IMR-90 (cell line): Measurements from ENCODE around the gene DHCR7. TPM values are rescaled to one million over a fixed set of nuclear protein-coding genes. Genes with fewer than 3 reads are reported as not detected.

Source experiments
- ATAC-seq: fragments of 200-7000 bp; cut with Tn5 transposase; 2 replicates; pipeline ENCODE4 v1.9.1; 2020; ENCODE audit warnings: low read depth, mild to moderate bottlenecking, moderate library complexity
- BruUV-seq: library from RNA; stranded (reverse); fragments of 400-500 nt; replicated peaks from 2 replicates; lab custom pipeline; 2021; lab: Mats Ljungman, UMichigan
- CTCF ChIA-PET: fragments of 300-600 bp; formaldehyde crosslinking; extraction: SDS; loops from one replicate; lab custom pipeline; 2021; ENCODE audit warnings: antibody characterized with exemption; lab: Yijun Ruan, JAX
- POLR2A ChIA-PET: fragments of 300-600 bp; sonication (Branson Sonifier 250); formaldehyde crosslinking; loops from one replicate; lab custom pipeline; 2022; ENCODE audit warnings: antibody characterized with exemption; ENCODE audit not compliant: unreplicated experiment; lab: Charles Lee
- DNase-seq: peaks from one replicate; pipeline ENCODE4 v3.0.0; 2013
- H2AFZ ChIP-seq: replicated peaks from 2 replicates; pipeline ENCODE3; 2013; ENCODE audit warnings: low read length, mild to moderate bottlenecking; ENCODE audit not compliant: poor library complexity
- H2AK5ac ChIP-seq: 2 replicates; pipeline ENCODE4 v1.6.1; 2013; ENCODE audit warnings: low read depth, low read length, inconsistent platforms
- H2AK9ac ChIP-seq: replicated peaks from 2 replicates; pipeline ENCODE3; 2013; ENCODE audit warnings: mild to moderate bottlenecking, low read depth, low read length, moderate library complexity; ENCODE audit not compliant: poor library complexity
- H2BK120ac ChIP-seq: 2 replicates; pipeline ENCODE4 v1.6.1; 2013; ENCODE audit warnings: low read depth, low read length, inconsistent platforms
- H2BK15ac ChIP-seq: 3 replicates; pipeline ENCODE4 v1.6.1; 2013; ENCODE audit warnings: low read depth, low read length, inconsistent platforms
- H2BK20ac ChIP-seq: 2 replicates; pipeline ENCODE4 v1.6.1; 2013; ENCODE audit warnings: low read depth, mild to moderate bottlenecking, inconsistent platforms, low read length, moderate library complexity
- H2BK5ac ChIP-seq: 2 replicates; pipeline ENCODE4 v1.6.1; 2013; ENCODE audit warnings: mild to moderate bottlenecking, low read depth, low read length, inconsistent platforms; ENCODE audit not compliant: poor library complexity, severe bottlenecking
- H3K14ac ChIP-seq: replicated peaks from 2 replicates; pipeline ENCODE4 v1.6.1; 2013; ENCODE audit warnings: low read depth, low read length, inconsistent platforms
- H3K18ac ChIP-seq: 2 replicates; pipeline ENCODE4 v1.6.1; 2013; ENCODE audit warnings: low read depth, low read length, control low read depth
- H3K23ac ChIP-seq: 2 replicates; pipeline ENCODE4 v1.6.1; 2013; ENCODE audit warnings: low read depth, low read length, inconsistent platforms
- H3K27ac ChIP-seq: 2 replicates; pipeline ENCODE4 v1.5.1; 2013; ENCODE audit warnings: mild to moderate bottlenecking, control low read depth, low read length; ENCODE audit not compliant: insufficient read depth
- H3K27me3 ChIP-seq: 2 replicates; pipeline ENCODE4 v1.6.1; 2013; ENCODE audit warnings: low read length; ENCODE audit not compliant: control insufficient read depth, insufficient read depth
- H3K36me3 ChIP-seq: 2 replicates; pipeline ENCODE4 v1.6.1; 2013; ENCODE audit warnings: low read length, mixed read lengths; ENCODE audit not compliant: control insufficient read depth, insufficient read depth
- H3K4ac ChIP-seq: 2 replicates; pipeline ENCODE4 v1.6.1; 2013; ENCODE audit warnings: low read depth, low read length, inconsistent platforms
- H3K4me1 ChIP-seq: 2 replicates; pipeline ENCODE4 v1.6.1; 2013; ENCODE audit warnings: low read length, mixed read lengths; ENCODE audit not compliant: control insufficient read depth, insufficient read depth
- H3K4me2 ChIP-seq: 2 replicates; pipeline ENCODE4 v1.6.1; 2013; ENCODE audit warnings: low read depth, mild to moderate bottlenecking, control low read depth, low read length, moderate library complexity
- H3K4me3 ChIP-seq: 2 replicates; pipeline ENCODE4 v1.5.1; 2013; ENCODE audit warnings: low read depth, mild to moderate bottlenecking, control low read depth, low read length, moderate library complexity; ENCODE audit not compliant: insufficient read depth
- H3K56ac ChIP-seq: 2 replicates; pipeline ENCODE4 v1.6.1; 2013; ENCODE audit warnings: low read length, inconsistent platforms; ENCODE audit not compliant: insufficient read depth; ENCODE audit errors: extremely low read depth
- H3K79me1 ChIP-seq, 2 experiments: 2 replicates each; pipeline ENCODE4 v1.6.1; 2013; ENCODE audit warnings: low read length in 2 of 2, inconsistent platforms in 1 of 2, low read depth in 1 of 2
- H3K9ac ChIP-seq: 2 replicates; pipeline ENCODE4 v1.6.1; 2013; ENCODE audit warnings: low read depth, low read length, control low read depth
- H3K9me1 ChIP-seq: 2 replicates; pipeline ENCODE4 v1.6.1; 2013; ENCODE audit warnings: low read length, inconsistent platforms; ENCODE audit not compliant: insufficient read depth
- H3K9me3 ChIP-seq: 2 replicates; pipeline ENCODE4 v1.6.1; 2013; ENCODE audit warnings: low read length; ENCODE audit not compliant: control insufficient read depth, insufficient read depth
- H4K20me1 ChIP-seq: 2 replicates; pipeline ENCODE4 v1.6.1; 2013; ENCODE audit warnings: low read length, inconsistent platforms; ENCODE audit not compliant: insufficient read depth
- H4K5ac ChIP-seq: 2 replicates; pipeline ENCODE4 v1.6.1; 2013; ENCODE audit warnings: mild to moderate bottlenecking, low read depth, low read length, control low read depth
- H4K8ac ChIP-seq, 2 experiments: 2 replicates each; pipeline ENCODE4 v1.6.1; 2013; ENCODE audit warnings: low read depth in 2 of 2, low read length in 2 of 2, control low read depth in 1 of 2, inconsistent platforms in 1 of 2
- H4K91ac ChIP-seq: 2 replicates; pipeline ENCODE4 v1.6.1; 2013; ENCODE audit warnings: low read depth, low read length, inconsistent platforms; ENCODE audit not compliant: insufficient read depth
- BHLHE40 ChIP-seq: fragments of 150-350 bp; IDR thresholded peaks from 2 replicates; pipeline ENCODE4 v1.6.1; 2016; ENCODE audit warnings: mild to moderate bottlenecking, low read depth, low read length
- CEBPB ChIP-seq: IDR thresholded peaks from 2 replicates; pipeline ENCODE4 v1.6.1; 2012; ENCODE audit warnings: low read depth, low read length, improper control_type of control experiment
- CTCF ChIP-seq: conservative IDR thresholded peaks from 2 replicates; pipeline ENCODE4 v1.5.1; 2012; ENCODE audit warnings: mild to moderate bottlenecking, low read depth, low read length, improper control_type of control experiment
- ELK1 ChIP-seq: fragments of 150-350 bp; IDR thresholded peaks from 2 replicates; pipeline ENCODE4 v1.6.1; 2016; ENCODE audit warnings: low read depth, mild to moderate bottlenecking, low read length, moderate library complexity, borderline replicate concordance
- FOS ChIP-seq: fragments of 150-350 bp; IDR thresholded peaks from 2 replicates; pipeline ENCODE4 v1.6.1; 2016; ENCODE audit warnings: low read depth, low read length
- MAFK ChIP-seq: IDR thresholded peaks from 2 replicates; pipeline ENCODE4 v1.6.1; 2012; ENCODE audit warnings: low read depth, low read length, improper control_type of control experiment
- MAZ ChIP-seq: IDR thresholded peaks from 2 replicates; pipeline ENCODE4 v1.6.1; 2012; ENCODE audit warnings: low read depth, mild to moderate bottlenecking, low read length, improper control_type of control experiment, moderate library complexity, borderline replicate concordance
- MXI1 ChIP-seq: IDR thresholded peaks from 2 replicates; pipeline ENCODE4 v1.6.1; 2012; ENCODE audit warnings: low read depth, mild to moderate bottlenecking, low read length, moderate library complexity, borderline replicate concordance
- NFE2L2 ChIP-seq: fragments of 150-350 bp; IDR thresholded peaks from 2 replicates; pipeline ENCODE4 v1.6.1; 2016; ENCODE audit warnings: low read depth, mild to moderate bottlenecking, low read length
- POLR2A ChIP-seq: IDR thresholded peaks from 2 replicates; pipeline ENCODE4 v1.6.1; 2012; ENCODE audit warnings: mild to moderate bottlenecking, low read depth, low read length
- RCOR1 ChIP-seq: IDR thresholded peaks from 2 replicates; pipeline ENCODE4 v1.6.1; 2012; ENCODE audit warnings: mild to moderate bottlenecking, low read length, improper control_type of control experiment; ENCODE audit not compliant: insufficient replicate concordance
- SMC3 ChIP-seq: fragments of 150-350 bp; IDR thresholded peaks from 2 replicates; pipeline ENCODE4 v1.6.1; 2016; ENCODE audit warnings: low read depth, mild to moderate bottlenecking, antibody characterized with exemption, low read length, moderate library complexity
- USF2 ChIP-seq: fragments of 150-350 bp; IDR thresholded peaks from 2 replicates; pipeline ENCODE4 v1.6.1; 2017; ENCODE audit warnings: mild to moderate bottlenecking, antibody characterized with exemption, low read length, low read depth
- WGBS, 2 experiments: methylation state at CpG; one replicate each; pipeline versions ENCODE4 v1.1.5 to v1.1.7; 2013; ENCODE audit warnings: missing lambda C conversion rate in 2 of 2; ENCODE audit not compliant: insufficient read length in 1 of 2; ENCODE audit errors: extremely low coverage in 2 of 2; 5-methylcytosine and 5-hydroxymethylcytosine counted together
- dilution Hi-C: fragments of 300-500 bp; cut with HindIII; formaldehyde crosslinking; loops from one replicate; pipeline ENCODE4 v1.14.3; 2018; ENCODE audit warnings: low sequenced_read_pairs; ENCODE audit not compliant: unreplicated experiment
- in situ Hi-C: fragments of 300-500 bp; cut with MboI; formaldehyde crosslinking; loops from 3 replicates; pipeline ENCODE4 v1.14.3; 2019; ENCODE audit warnings: low sequenced_read_pairs, inconsistent platforms, mixed read lengths
- intact Hi-C: fragments of 100-400 bp; cut with micrococcal nuclease; formaldehyde crosslinking; loops from 2 replicates; pipeline ENCODE4 v1.10.0; 2022
- polyA plus RNA-seq, 3 experiments: library from polyadenylated mRNA; depleted of rRNA; stranded (reverse); fragments of >200 nt; gene quantifications; 2 replicates each; pipeline ENCODE4 v1.2.3, GENCODE V29; 2012; ENCODE audit warnings: low replicate concordance in 1 of 3
- total RNA-seq: library from RNA; depleted of rRNA; stranded (reverse); fragments of >200 nt; gene quantifications from 2 replicates; pipeline ENCODE4 v1.2.3, GENCODE V29; 2012

The DHCR7 gene
- total and polyA plus RNA-seq, 2 of the 4 experiments (the other 2 are of a cell fraction), result 22.0 to 43.3 TPM

- TF ChIP-seq SMC3, result no peak
- no peak for TF ChIP-seq CTCF
Measured at GRCh38 chr11:71448257-71449171, at the start of gene DHCR7 (continued).

- no peak overlapping the region for H4K5ac ChIP-seq
- dilution Hi-C loops, result no loop called here
- TF ChIP-seq NFE2L2, result no peak
- TF ChIP-seq BHLHE40, result no peak
- TF ChIP-seq MAZ, result no peak
- no peak for TF ChIP-seq POLR2A
- TF ChIP-seq CEBPB, result no peak
- TF ChIP-seq ELK1, result no peak
- no peak for TF ChIP-seq MAFK
- TF ChIP-seq USF2, result no peak
- no peak for TF ChIP-seq RCOR1
- no peak for TF ChIP-seq FOS
- TF ChIP-seq MXI1, result no peak
Measured at GRCh38 chr11:71496421-71496820, 48.2 kb upstream of the DHCR7 start.

More at GRCh38 chr11:71496421-71496820, 48.2 kb upstream of the DHCR7 start:
- H3K4me2 ChIP-seq, result no peak overlapping the region
- no peaks in the 10 kb centered on the region for H4K20me1 ChIP-seq
- no peak overlapping the region for H2AK9ac ChIP-seq
- ChIA-PET POLR2A (no interaction called here), CTCF (no interaction called here)
- H2AK5ac ChIP-seq, result no peak overlapping the region
- no peak overlapping the region for H2BK5ac ChIP-seq
- H3K9me1 ChIP-seq, result peaks cover 11% of the 10 kb centered on the region; the same call in 1 of the 2 replicates
- H2BK20ac ChIP-seq, result no peak overlapping the region
- no peak overlapping the region for H3K9ac ChIP-seq
- intact Hi-C loops, result no loop called here
- peaks cover 65% of the 10 kb centered on the region for H3K36me3 ChIP-seq
- no peak overlapping the region for H3K27ac ChIP-seq
- DNase-seq (no peak), ATAC-seq (no peak)
- WGBS, 2 experiments, result 100% methylated on average over 2 of the region's 13 CpGs; no CpG with 5 or more reads in 1 of the 2 experiments
- no peaks in the 10 kb centered on the region for H3K9me3 ChIP-seq
- no peak overlapping the region for H3K18ac ChIP-seq
- no peak overlapping the region for H3K56ac ChIP-seq
- H3K4me3 ChIP-seq, result no peak overlapping the region
- no peaks in the 10 kb centered on the region for H3K27me3 ChIP-seq
- H2BK120ac ChIP-seq, result no peak overlapping the region
- no peak overlapping the region for H3K14ac ChIP-seq
- H2AFZ ChIP-seq, result no peak overlapping the region
- no peak overlapping the region for H4K91ac ChIP-seq
- no peak overlapping the region for H3K23ac ChIP-seq
- BruUV-seq, result no TSS peak
- no peak overlapping the region for H4K8ac ChIP-seq
- peaks cover 0 to 5% of the 10 kb centered on the region in 2 experiments; a peak in 1 of 4 replicates for H3K79me1 ChIP-seq
- no peak overlapping the region for H2BK15ac ChIP-seq
- H3K4me1 ChIP-seq, result no peaks in the 10 kb centered on the region
- no peak overlapping the region for H3K4ac ChIP-seq
- in situ Hi-C loops, result no loop called here
